HepG2 (cell line): ENCODE measurements around the gene CNPY1. TPM values are rescaled to one million over a fixed set of nuclear protein-coding genes. Genes with fewer than 3 reads are reported as not detected.

Experiments used
- ATAC-seq: fragments of 200-7000 bp; cut with Tn5 transposase; 3 replicates; pipeline ENCODE4 v1.9.1; 2020; ENCODE audit warnings: mild to moderate bottlenecking, moderate library complexity
- BruUV-seq: library from RNA; stranded (reverse); fragments of 400-500 nt; replicated peaks from 2 replicates; lab custom pipeline; 2021; lab: Mats Ljungman, UMichigan
- CTCF ChIA-PET: fragments of 300-600 bp; formaldehyde crosslinking; extraction: SDS; loops from one replicate; lab custom pipeline; 2021; ENCODE audit warnings: low total read pairs, inconsistent platforms, low intra/inter-chr PET ratio; lab: Yijun Ruan, JAX
- POLR2A ChIA-PET: fragments of 350-600 bp; sonication (Branson Sonifier 250); formaldehyde crosslinking; loops from one replicate; lab custom pipeline; 2020; ENCODE audit warnings: antibody characterized with exemption, inconsistent platforms; lab: Yijun Ruan, JAX
- DNase-seq: peaks from one replicate; pipeline ENCODE4 v3.0.0-alpha.2; 2015; ENCODE audit warnings: low spot score
- FAIRE-seq: peaks from 3 replicates; lab custom pipeline; 2011; peaks lifted over from hg19 to GRCh38; lab: Jason Lieb, UNC
- H2AFZ ChIP-seq: one replicate; pipeline ENCODE4 v1.6.1; 2011; ENCODE audit warnings: low read length, inconsistent platforms
- H3K27ac ChIP-seq: fragments of 300-600 bp; 3 replicates; pipeline ENCODE4 v1.8.0; 2011; ENCODE audit warnings: mixed run types, mild to moderate bottlenecking, mixed read lengths, low read length, inconsistent platforms; ENCODE audit not compliant: insufficient read depth; ENCODE audit errors: extremely low read length
- H3K27me3 ChIP-seq, 2 experiments: fragments of 200-600 bp in 1 of 2; 2 replicates in 1 of 2; 3 replicates in 1 of 2; pipeline versions ENCODE4 v1.6.0 to v1.8.0; 2011; ENCODE audit warnings: low read length in 2 of 2, mild to moderate bottlenecking in 2 of 2, moderate library complexity in 2 of 2, inconsistent platforms in 1 of 2; ENCODE audit not compliant: insufficient read depth in 2 of 2, control insufficient read depth in 1 of 2
- H3K36me3 ChIP-seq, 2 experiments: fragments of 200-600 bp in 1 of 2; replicated peaks in 1 of 2; 2 replicates in 1 of 2; 3 replicates in 1 of 2; pipeline versions ENCODE4 v1.5.1 to v1.8.0; 2011; ENCODE audit warnings: low read length in 2 of 2, inconsistent platforms in 1 of 2; ENCODE audit not compliant: insufficient read depth in 2 of 2, control insufficient read depth in 1 of 2
- H3K4me1 ChIP-seq: 2 replicates; pipeline ENCODE4 v1.5.1; 2012; ENCODE audit warnings: low read length, inconsistent platforms; ENCODE audit not compliant: insufficient read depth
- H3K4me2 ChIP-seq: 2 replicates; pipeline ENCODE4 v1.6.0; 2011; ENCODE audit warnings: low read depth, low read length, inconsistent platforms
- H3K4me3 ChIP-seq, 3 experiments: fragments of 200-600 bp in 1 of 3; sonication (generic), shearing (Covaris generic) in 1 of 3; replicated peaks in 1 of 3; 2 replicates each; pipeline ENCODE4 v1.5.1; 2011 to 2016; ENCODE audit warnings: low read length in 3 of 3, inconsistent platforms in 2 of 3, low read depth in 2 of 3, mild to moderate bottlenecking in 2 of 3, control low read depth in 1 of 3, mixed read lengths in 1 of 3; ENCODE audit not compliant: insufficient read depth in 1 of 3
- H3K79me2 ChIP-seq: one replicate; pipeline ENCODE4 v1.6.1; 2011; ENCODE audit warnings: low read length, inconsistent platforms; ENCODE audit not compliant: insufficient read depth
- H3K9ac ChIP-seq: 2 replicates; pipeline ENCODE4 v1.6.0; 2011; ENCODE audit warnings: mild to moderate bottlenecking, low read depth, low read length, inconsistent platforms; ENCODE audit not compliant: insufficient read depth
- H3K9me3 ChIP-seq: 2 replicates; pipeline ENCODE4 v1.5.1; 2012; ENCODE audit warnings: mild to moderate bottlenecking, low read length
- H4K20me1 ChIP-seq: 2 replicates; pipeline ENCODE4 v1.6.0; 2011; ENCODE audit warnings: inconsistent platforms, mild to moderate bottlenecking, low read length, moderate library complexity; ENCODE audit not compliant: insufficient read depth
- CBFB ChIP-seq: sonication (generic); formaldehyde crosslinking; IDR thresholded peaks from 2 replicates; pipeline ENCODE4 v1.4.0; 2020; ENCODE audit warnings: missing genetic modification reagents
- ESRRA ChIP-seq: sonication (generic); formaldehyde crosslinking; IDR thresholded peaks from 2 replicates; pipeline ENCODE4 v1.5.1; 2020; ENCODE audit warnings: mild to moderate bottlenecking, low read depth, missing genetic modification reagents
- MLLT10 ChIP-seq: sonication (generic); formaldehyde crosslinking; IDR thresholded peaks from 2 replicates; pipeline ENCODE4 v1.4.0; 2020; ENCODE audit warnings: missing genetic modification reagents
- NFE2 ChIP-seq: sonication (generic); formaldehyde crosslinking; IDR thresholded peaks from 2 replicates; pipeline ENCODE4 v1.4.0; 2020; ENCODE audit warnings: missing genetic modification reagents
- RORA ChIP-seq: sonication (generic); formaldehyde crosslinking; IDR thresholded peaks from 2 replicates; pipeline ENCODE4 v1.5.0; 2020; ENCODE audit warnings: mild to moderate bottlenecking, missing genetic modification reagents, moderate library complexity
- SP4 ChIP-seq: sonication (generic); formaldehyde crosslinking; IDR thresholded peaks from 2 replicates; pipeline ENCODE4 v1.8.1; 2023; ENCODE audit warnings: mild to moderate bottlenecking, missing genetic modification reagents
- ZNF281 ChIP-seq: sonication (generic); formaldehyde crosslinking; IDR thresholded peaks from 2 replicates; pipeline ENCODE4 v1.4.0; 2020; ENCODE audit warnings: missing genetic modification reagents, borderline replicate concordance
- ZNF589 ChIP-seq: sonication (generic); formaldehyde crosslinking; conservative IDR thresholded peaks from 2 replicates; pipeline ENCODE4 v1.8.0; 2022; ENCODE audit warnings: mild to moderate bottlenecking, moderate library complexity, missing genetic modification reagents
- ZNF75D ChIP-seq: sonication (generic); formaldehyde crosslinking; IDR thresholded peaks from 2 replicates; pipeline ENCODE4 v1.8.1; 2023; ENCODE audit warnings: missing genetic modification reagents, mild to moderate bottlenecking, borderline replicate concordance
- WGBS: methylation state at CpG from one replicate; pipeline ENCODE4 v1.1.6; 2017; ENCODE audit warnings: low lambda C conversion rate; 5-methylcytosine and 5-hydroxymethylcytosine counted together
- in situ Hi-C: cut with HindIII; loops from 2 replicates; pipeline ENCODE4 v1.10.0; 2017; ENCODE audit warnings: low pct_unique_long_range_greater_than_20kb; ENCODE audit not compliant: extremely low pct_ligation_motif_present
- intact Hi-C: fragments of 100-400 bp; cut with micrococcal nuclease; formaldehyde crosslinking; loops from one replicate; pipeline ENCODE4 v1.10.0; 2022; ENCODE audit not compliant: unreplicated experiment
- polyA plus RNA-seq, 8 experiments: library from polyadenylated mRNA; depleted of rRNA in 3 of 8; stranded (reverse) in 7 of 8; unstranded in 1 of 8; fragments of >200 nt; fragmentation: Illumina TruSeq in 4 of 8; extraction: Trizol in 4 of 8; gene quantifications; 2 replicates each; pipeline versions ENCODE4 v1.2.1 to v1.2.3, GENCODE V29; 2011 to 2016; ENCODE audit warnings: low read depth in 4 of 8, missing spikeins in 1 of 8, mixed read lengths in 1 of 8; ENCODE audit not compliant: insufficient read depth in 1 of 8
- total RNA-seq, 5 experiments: library from RNA; depleted of rRNA; stranded (reverse); fragments of >200 nt; fragmentation: Illumina TruSeq; extraction: Trizol; gene quantifications; 2 replicates each; pipeline ENCODE4 v1.2.3, GENCODE V29; 2016; ENCODE audit warnings: low read depth in 1 of 5

Gene CNPY1
- total and polyA plus RNA-seq, 2 of the 13 experiments (the other 11 are each of a cell fraction or from before 2014, with no cell fraction given) = not detected

- ATAC-seq (no peak), FAIRE-seq (no peak), DNase-seq (no peak)
- CTCF ChIA-PET = no interaction called here
- H2AFZ ChIP-seq = no peak overlapping the region
- POLR2A ChIA-PET = no interaction called here
- no peaks in the 10 kb centered on the region for H3K36me3 ChIP-seq
- BruUV-seq = no TSS peak
- H3K9me3 ChIP-seq = no peaks in the 10 kb centered on the region
- no peak overlapping the region for H3K4me2 ChIP-seq
- WGBS = 11% methylated on average over 3 of the region's 3 CpGs
- in situ Hi-C loops = no loop called here
- H3K4me1 ChIP-seq = 0 out of 2 replicates have a peak, but pooled peaks cover 10% of the 10 kb centered on the region
- no peak overlapping the region for H3K27ac ChIP-seq
- H3K27me3 ChIP-seq = peaks cover 3 to 59% of the 10 kb centered on the region in 2 experiments; a peak in 4 of 5 replicates
- H3K79me2 ChIP-seq = no peaks in the 10 kb centered on the region
- no peak overlapping the region for H3K4me3 ChIP-seq
- TF ChIP-seq CBFB (CRISPR knock-in tag) = no peak
- no peak for TF ChIP-seq SP4
- TF ChIP-seq NFE2 = no peak
- TF ChIP-seq ZNF281 (CRISPR knock-in tag) = no peak
- no peaks in the 10 kb centered on the region for H4K20me1 ChIP-seq
- no peak overlapping the region for H3K9ac ChIP-seq
- intact Hi-C loops = no loop called here
These were observed 41.0 kb downstream of the CNPY1 start for GRCh38 chr7:155505422-155505793.

GRCh38 chr7:155497149-155497901, 49.0 kb downstream of the CNPY1 start:
- ChIA-PET CTCF (no interaction called here), POLR2A (no interaction called here)
- H3K9ac ChIP-seq = no peak overlapping the region
- H3K79me2 ChIP-seq = no peaks in the 10 kb centered on the region
- H3K4me2 ChIP-seq = no peak overlapping the region
- DNase-seq (no peak), FAIRE-seq (no peak), ATAC-seq (peak; percentile 79)
- in situ Hi-C loops (no loop called here), intact Hi-C loops (no loop called here)
- no peaks in the 10 kb centered on the region for H3K9me3 ChIP-seq
- no peaks in the 10 kb centered on the region for H4K20me1 ChIP-seq
- no peak overlapping the region for H2AFZ ChIP-seq
- H3K4me1 ChIP-seq = peaks cover 7% of the 10 kb centered on the region
- H3K36me3 ChIP-seq = no peaks in the 10 kb centered on the region
- WGBS = 40% methylated on average over 13 of the region's 26 CpGs
- no TSS peak for BruUV-seq
- no peak overlapping the region for H3K4me3 ChIP-seq
- no peak overlapping the region for H3K27ac ChIP-seq
- H3K27me3 ChIP-seq = peaks cover 5 to 67% of the 10 kb centered on the region in 2 experiments; a peak in 4 of 5 replicates
- TF ChIP-seq ZNF75D (CRISPR knock-in tag) = no peak
- no peak for TF ChIP-seq ESRRA
- TF ChIP-seq MLLT10 (CRISPR knock-in tag) = no peak
- TF ChIP-seq RORA = no peak
- TF ChIP-seq ZNF589 (CRISPR knock-in tag) = no peak
